Measurements from ENCODE around the gene RAB4A. TPM values are rescaled to one million over a fixed set of nuclear protein-coding genes. Genes with fewer than 3 reads are reported as not detected.

RAB4A gene
- total and polyA plus RNA-seq, 9 of the 15 experiments (the other 6 are each of a cell fraction or from before 2014, with no cell fraction given), result 8.3 to 61.0 (median 26.7) TPM

GRCh38 chr1:229280921-229281320 is 10.0 kb downstream of the RAB4A start:
- DNase-seq (ENCODE audit: extremely low read depth in 1 of 4, low spot score in 3 of 4) (no peak), FAIRE-seq (no peak), ATAC-seq (no peak)
- 17% methylated on average over 3 of the region's 3 CpGs for WGBS (ENCODE audit: insufficient coverage, low coverage, missing lambda C conversion rate)
- POLR2A ChIA-PET, result interaction anchor here (1.0 to 1.1 kb wide), 2 partner anchors 10 to 227 kb away, joined by 3 to 6 read pairs; no protein-coding TSS in a partner anchor
- no peak overlapping the region for H3K4me3 ChIP-seq
- no peaks in the 10 kb centered on the region for H3K9me3 ChIP-seq (replicated peaks; ENCODE audit: control insufficient read depth, insufficient read depth, low read depth, low read length)
- peak overlapping the region; percentile 38; the same call in 1 of the 3 replicates for H3K27ac ChIP-seq (ENCODE audit: extremely low read depth, low read depth, low read length)
- BruUV-seq (replicated peaks), result no TSS peak
- H3K4me2 ChIP-seq (ENCODE audit: insufficient read depth, low read length), result peak overlapping the region; percentile 4; the same call in 1 of the 2 replicates
- in situ Hi-C loops (cut with MboI) (no loop called here), intact Hi-C loops (cut with micrococcal nuclease) (no loop called here)
- no peak overlapping the region for H2AFZ ChIP-seq (ENCODE audit: low read depth, low read length)
- peaks cover 91% of the 10 kb centered on the region for H3K79me2 ChIP-seq (ENCODE audit: control insufficient read depth, insufficient read depth, low read length)
- peaks cover 7 to 40% of the 10 kb centered on the region in 2 experiments for H3K4me1 ChIP-seq (replicated peaks in 1 of 2; ENCODE audit: control insufficient read depth in 2 of 2, insufficient read depth in 2 of 2, low read length in 2 of 2)
- H4K20me1 ChIP-seq (replicated peaks; ENCODE audit: control insufficient read depth, insufficient read depth, low read length), result peaks cover 7% of the 10 kb centered on the region
- no peaks in the 10 kb centered on the region for H3K27me3 ChIP-seq (ENCODE audit: control insufficient read depth in 2 of 2, insufficient read depth in 2 of 2, low read length in 2 of 2)
- H3K36me3 ChIP-seq (ENCODE audit: control insufficient read depth, insufficient read depth, low read length), result peaks cover 4% of the 10 kb centered on the region; the same call in 2 of the 3 replicates
- H3K9ac ChIP-seq (ENCODE audit: insufficient read depth in 1 of 2, low read depth in 2 of 2, low read length in 2 of 2), result peak overlapping the region in 1 of 2 experiments; percentile 24; a peak in 1 of 4 replicates
- no peaks in the 10 kb centered on the region for H3K9me1 ChIP-seq (ENCODE audit: control insufficient read depth, insufficient read depth, low read length)
- CTCF ChIA-PET (ENCODE audit: low intra/inter-chr PET ratio), result no interaction called here
- TF ChIP-seq YY1 (IDR thresholded peaks at IDR 0.05; ENCODE audit: borderline replicate concordance in 1 of 3, control insufficient read depth in 1 of 3, extremely low read depth in 1 of 3, insufficient read depth in 3 of 3, insufficient read length in 1 of 3, insufficient replicate concordance in 2 of 3, low read depth in 1 of 3, low read length in 2 of 3) (no peak), ZBTB17 (CRISPR knock-in tag; IDR thresholded peaks at IDR 0.05) (0 out of 2 replicates have a peak, but pooled peaks have one; percentile 12), KDM5B (IDR thresholded peaks at IDR 0.05; ENCODE audit: insufficient replicate concordance, low read depth, low read length) (no peak), POLR2A (conservative IDR thresholded peaks at IDR 0.05) (no peak)
